ENCODE results near the gene DPCD. TPM values are rescaled to one million over a fixed set of nuclear protein-coding genes. Genes with fewer than 3 reads are reported as not detected.
A peak's percentile ranks its signal among the peaks of the same experiment; 100 is the strongest.
"Not testable (repeated sequence)": the region's sequence is repeated elsewhere in the genome, so short reads cannot be mapped to it uniquely, and the experiment has no call there.

The DPCD gene
- total RNA-seq, 1 experiment from 2014 or later: 361 TPM

DNA sequence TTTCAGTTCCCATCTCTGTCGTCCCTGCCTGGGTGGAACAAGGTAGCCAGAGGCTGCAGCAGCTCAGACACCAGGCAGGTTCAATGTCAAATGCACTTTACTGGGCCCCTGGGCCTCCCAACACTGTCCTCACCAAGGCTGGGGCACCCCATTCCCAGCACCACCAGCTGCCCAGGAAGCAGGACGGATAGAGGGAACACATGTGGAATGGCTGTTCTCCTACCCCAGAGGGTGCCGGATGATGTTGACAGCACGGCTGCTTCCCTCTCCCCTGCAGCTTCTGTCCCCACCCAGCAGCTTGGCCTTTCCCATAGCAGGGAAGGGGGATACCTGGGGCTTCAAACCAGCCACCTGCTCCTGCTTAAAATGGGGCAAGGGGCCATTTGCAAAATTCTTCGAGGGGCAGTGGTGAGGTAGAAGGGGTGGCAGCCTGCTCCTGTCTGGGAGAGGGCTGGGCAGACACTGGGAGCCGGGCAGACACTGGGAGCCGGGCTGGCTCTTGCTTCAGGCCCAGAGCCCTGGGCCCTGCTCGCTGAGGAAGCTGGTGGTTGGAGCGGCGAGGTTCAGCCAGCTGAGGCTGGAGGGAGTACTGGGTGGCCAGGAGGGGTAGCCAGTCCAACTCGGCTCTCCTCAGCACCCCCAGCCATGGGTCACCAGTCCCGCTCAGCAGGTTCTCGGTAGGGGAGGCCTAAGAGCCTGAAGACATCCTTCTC lies 9.2 kb upstream of the DPCD start:
- DNase-seq (ENCODE audit: low spot score): no peak
- in situ Hi-C loops (cut with HindIII; ENCODE audit: low sequenced_read_pairs): loop anchor here (25.0 kb wide), 1 partner anchor 292 kb away; no protein-coding TSS in a partner anchor

DNA sequence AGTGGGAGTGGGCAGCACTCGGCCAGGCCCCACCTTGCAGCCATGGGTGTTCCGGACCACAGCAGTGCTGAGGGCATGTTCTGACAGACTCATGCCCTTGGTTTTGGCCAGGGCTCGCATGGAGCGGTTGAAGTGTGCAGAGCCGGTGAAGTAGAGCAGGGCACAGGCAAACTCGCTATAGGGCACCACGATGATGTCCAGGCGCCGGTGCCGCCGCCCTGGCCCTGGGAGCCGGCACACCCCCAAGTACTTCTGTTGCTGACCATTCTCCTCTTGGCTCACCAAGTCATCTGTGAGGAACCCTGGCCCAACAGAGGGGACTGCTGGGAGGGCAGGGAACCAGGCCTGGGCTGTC lies 8.6 kb upstream of the DPCD start:
- no peak for DNase-seq (ENCODE audit: low spot score)
- in situ Hi-C loops (cut with HindIII; ENCODE audit: low sequenced_read_pairs): loop anchor here (25.0 kb wide), 1 partner anchor 292 kb away; no protein-coding TSS in a partner anchor

DNA sequence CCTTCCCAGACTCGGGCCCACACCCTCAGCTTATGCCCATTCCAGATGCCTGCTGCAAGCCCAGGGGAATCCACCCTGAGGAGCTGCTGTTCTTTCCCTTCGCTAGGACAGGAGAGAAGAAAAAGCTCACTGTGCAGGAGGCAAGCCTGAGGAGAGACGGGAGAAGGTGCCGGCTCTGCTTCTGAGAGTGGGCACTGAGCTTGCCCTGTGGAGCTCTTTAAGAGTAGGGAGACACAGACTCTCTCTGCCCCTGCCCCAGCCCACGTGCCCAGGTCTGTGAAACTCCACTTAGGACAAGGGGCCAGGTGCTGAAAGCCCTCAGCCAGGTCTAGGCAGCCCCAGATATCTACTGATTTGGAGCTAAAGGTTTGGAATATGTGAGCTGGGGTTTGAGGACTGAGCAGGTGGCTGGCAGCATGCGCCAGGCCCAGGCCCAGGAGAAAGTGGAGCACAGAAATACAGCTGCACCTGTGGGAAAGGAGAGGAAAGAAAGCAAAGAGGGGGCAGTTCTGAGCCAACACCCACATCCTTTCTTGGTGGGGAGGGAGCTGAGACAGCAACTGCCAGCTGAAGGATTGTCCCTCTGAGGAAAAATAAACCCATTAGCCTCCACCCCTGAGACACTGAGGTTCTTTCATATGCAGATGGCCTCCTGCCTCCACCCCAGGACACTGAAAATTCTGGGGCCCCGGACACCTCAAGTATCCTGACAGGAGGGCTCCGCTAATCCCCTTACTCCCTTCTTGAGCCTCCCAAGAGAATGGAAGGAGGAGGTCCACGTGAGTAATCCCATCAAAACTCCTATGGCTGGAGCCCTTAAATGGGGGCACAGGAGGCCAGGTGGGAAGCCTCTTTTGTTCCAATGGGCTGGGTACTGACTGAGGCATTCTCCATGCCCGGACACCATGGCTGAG lies 7.4 kb upstream of the DPCD start:
- in situ Hi-C loops (cut with HindIII; ENCODE audit: low sequenced_read_pairs): loop anchor here (25.0 kb wide), 1 partner anchor 293 kb away; no protein-coding TSS in a partner anchor
- DNase-seq (ENCODE audit: low spot score): no peak

DNA sequence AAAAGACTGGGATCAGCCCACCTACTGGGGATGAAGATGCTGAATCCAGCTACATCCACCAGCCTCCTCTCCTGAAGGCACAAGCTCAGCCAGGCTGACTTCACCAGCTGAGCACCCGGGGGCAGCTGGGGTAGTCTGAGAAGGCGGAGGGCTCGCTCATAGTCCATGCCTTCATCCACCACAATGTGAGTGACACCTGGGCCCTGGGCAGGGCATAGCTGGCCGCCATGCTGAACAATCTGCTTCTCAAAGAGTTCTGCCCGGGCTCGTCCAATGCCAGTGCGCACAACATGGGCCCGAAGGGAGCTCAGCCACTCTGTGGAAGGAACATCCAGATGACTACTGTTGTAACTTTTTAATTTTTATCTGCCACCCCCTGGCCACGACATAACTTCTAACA lies 2.3 kb upstream of the DPCD start:
- in situ Hi-C loops (cut with HindIII; ENCODE audit: low sequenced_read_pairs): loop anchor here (25.0 kb wide), 1 partner anchor 299 kb away; no protein-coding TSS in a partner anchor
- no peak for DNase-seq (ENCODE audit: low spot score)

- in situ Hi-C loops (cut with HindIII; ENCODE audit: low sequenced_read_pairs): loop anchor here (25.0 kb wide), 1 partner anchor 302 kb away; no protein-coding TSS in a partner anchor
- DNase-seq (ENCODE audit: low spot score): no peak
Observed at GRCh38 chr10:101588879-101589278, 758 bp downstream of the DPCD start.

DNA sequence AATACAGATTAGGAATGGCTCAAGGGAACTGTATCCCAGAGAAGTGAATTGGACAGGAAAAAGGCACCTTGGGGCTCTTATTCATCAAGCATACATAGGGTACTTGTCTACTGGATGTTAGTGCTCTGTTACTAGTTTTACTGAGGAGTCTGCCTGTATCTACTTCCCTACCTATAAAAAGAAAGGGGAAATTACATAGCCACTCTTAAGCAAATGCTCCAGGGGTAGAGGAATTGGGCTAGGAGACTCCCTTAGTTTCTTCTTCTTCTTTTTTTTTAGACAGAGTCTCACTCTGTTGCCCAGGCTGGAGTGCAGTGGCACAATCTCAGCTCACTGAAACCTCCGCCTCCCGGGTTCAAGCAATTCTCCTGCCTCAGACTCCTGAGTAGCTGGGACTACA lies 5.2 kb downstream of the DPCD start:
- DNase-seq (ENCODE audit: low spot score): not testable (repeated sequence)
- in situ Hi-C loops (cut with HindIII; ENCODE audit: low sequenced_read_pairs): loop anchor here (25.0 kb wide), 1 partner anchor 306 kb away; no protein-coding TSS in a partner anchor

DNA sequence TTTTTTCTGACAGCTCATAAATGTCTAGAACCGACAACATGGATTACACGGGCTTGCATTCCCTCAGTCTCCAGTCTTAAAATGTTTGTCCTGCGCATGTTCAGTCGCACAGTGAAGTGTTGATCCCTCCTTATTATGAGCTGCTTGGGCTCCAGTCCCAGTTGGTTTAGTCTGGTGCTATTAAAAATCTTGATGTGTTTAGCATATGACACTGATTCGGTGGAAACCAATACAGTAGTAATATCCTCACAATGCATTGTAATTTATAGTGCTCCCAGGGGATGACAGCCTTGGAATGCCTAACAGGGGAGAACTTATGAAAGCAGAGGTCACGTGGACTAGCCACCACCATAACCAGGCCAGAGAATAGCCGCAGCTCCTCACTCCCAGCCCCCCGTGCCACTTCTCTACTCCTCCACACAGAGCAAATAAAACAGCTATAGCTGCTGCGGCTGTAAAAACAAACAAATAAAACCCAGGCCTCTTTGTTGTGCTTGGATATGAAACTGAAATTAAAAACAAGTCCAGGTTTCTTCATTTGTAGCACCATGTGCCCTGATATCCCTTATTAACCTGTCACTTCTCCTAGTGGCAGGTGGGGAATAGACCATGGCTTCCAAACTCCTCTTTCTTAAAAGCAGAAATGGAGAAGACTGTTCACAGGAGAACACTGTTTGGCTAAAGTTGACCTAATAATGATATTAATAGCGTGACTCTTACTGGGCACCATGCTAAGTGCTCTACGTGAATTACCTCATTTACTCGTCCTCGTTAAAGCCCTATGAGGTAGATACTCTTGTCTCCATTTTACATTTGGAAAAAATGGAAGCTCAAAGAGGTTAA lies 7.7 kb downstream of the DPCD start:
- in situ Hi-C loops (cut with HindIII; ENCODE audit: low sequenced_read_pairs): loop anchor here (25.0 kb wide), 1 partner anchor 309 kb away; no protein-coding TSS in a partner anchor
- peak; percentile 77 for DNase-seq (ENCODE audit: low spot score)

- DNase-seq (ENCODE audit: low spot score): peak; percentile 67
- in situ Hi-C loops (cut with HindIII; ENCODE audit: low sequenced_read_pairs): loop anchor here (25.0 kb wide), 1 partner anchor 310 kb away; no protein-coding TSS in a partner anchor
Observed at GRCh38 chr10:101597091-101597900, 9.2 kb downstream of the DPCD start.

- in situ Hi-C loops (cut with HindIII; ENCODE audit: low sequenced_read_pairs): no loop called here
- no peak for DNase-seq (ENCODE audit: low spot score)
Observed at GRCh38 chr10:101601541-101601940, 13.4 kb downstream of the DPCD start.

GRCh38 chr10:101602761-101603398 lies 14.8 kb downstream of the DPCD start:
- DNase-seq (ENCODE audit: low spot score): peak; percentile 88
- in situ Hi-C loops (cut with HindIII; ENCODE audit: low sequenced_read_pairs): no loop called here

- no peak for DNase-seq (ENCODE audit: low spot score)
- in situ Hi-C loops (cut with HindIII; ENCODE audit: low sequenced_read_pairs): no loop called here
Observed at GRCh38 chr10:101607124-101607523, 19.0 kb downstream of the DPCD start.

- in situ Hi-C loops (cut with HindIII; ENCODE audit: low sequenced_read_pairs): no loop called here
Observed at GRCh38 chr10:101609481-101609880, 21.4 kb downstream of the DPCD start.

GRCh38 chr10:101611096-101611905 lies 23.2 kb downstream of the DPCD start:
- in situ Hi-C loops (cut with HindIII; ENCODE audit: low sequenced_read_pairs): no loop called here
- DNase-seq (ENCODE audit: low spot score): no peak

More at GRCh38 chr10:101609481-101609880, 21.4 kb downstream of the DPCD start:
- DNase-seq (ENCODE audit: low spot score): no peak

DNA sequence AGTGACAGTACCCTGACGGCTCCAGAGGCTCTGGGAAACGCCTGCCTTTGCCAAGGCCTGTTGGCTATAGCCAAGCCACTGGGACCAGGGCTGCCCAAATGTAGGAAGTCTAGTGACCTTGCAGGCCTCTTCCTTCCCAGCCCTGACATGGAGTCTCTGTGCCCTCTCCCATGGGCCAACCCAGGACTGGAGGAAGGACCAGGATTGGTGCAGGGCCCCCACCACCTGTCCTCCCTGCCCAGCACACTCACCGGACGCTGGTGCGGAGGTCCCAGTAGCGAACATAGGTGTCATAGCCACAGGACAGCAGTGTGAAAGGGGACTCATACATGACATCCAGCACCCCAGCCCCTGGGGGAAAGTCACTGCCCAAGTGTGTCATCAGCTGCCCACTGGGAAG lies 24.0 kb downstream of the DPCD start:
- in situ Hi-C loops (cut with HindIII; ENCODE audit: low sequenced_read_pairs): no loop called here
- DNase-seq (ENCODE audit: low spot score): no peak

GRCh38 chr10:101612872-101613271 lies 24.8 kb downstream of the DPCD start:
- in situ Hi-C loops (cut with HindIII; ENCODE audit: low sequenced_read_pairs): no loop called here
- no peak for DNase-seq (ENCODE audit: low spot score)

DNA sequence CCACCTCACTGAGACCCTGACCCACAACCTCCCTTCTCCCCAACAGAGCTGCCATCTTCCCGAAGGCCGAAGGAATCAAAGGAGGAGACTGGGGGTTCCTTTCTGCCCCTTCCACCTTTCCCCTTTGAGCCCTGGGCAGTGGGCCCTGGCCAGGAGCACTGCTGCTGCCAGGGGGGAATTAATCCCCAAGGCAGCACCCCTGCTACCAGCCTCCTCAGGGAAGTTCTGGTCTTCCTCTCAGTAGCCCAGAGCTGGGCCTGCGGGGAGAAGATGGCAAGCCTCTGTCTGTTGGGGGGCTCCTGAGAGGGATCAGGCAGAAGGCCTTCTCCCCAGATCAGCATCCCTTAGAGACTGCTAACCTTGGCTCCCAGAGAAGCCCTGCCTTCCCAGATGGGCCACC lies 25.5 kb downstream of the DPCD start:
- in situ Hi-C loops (cut with HindIII; ENCODE audit: low sequenced_read_pairs): no loop called here
- no peak for DNase-seq (ENCODE audit: low spot score)
